GM23338 (cell line): ENCODE measurements around the gene SFRP5. TPM values are rescaled to one million over a fixed set of nuclear protein-coding genes. Genes with fewer than 3 reads are reported as not detected.

Experiments used
- ATAC-seq: fragments of 200-7000 bp; cut with Tn5 transposase; 3 replicates; pipeline ENCODE4 v1.9.1; 2020
- DNase-seq: peaks from one replicate; pipeline ENCODE4 v3.0.0-alpha.2; 2015; ENCODE audit warnings: low spot score
- H2AFZ ChIP-seq: fragments of 200-600 bp; sonication (generic); 2 replicates; pipeline ENCODE4 v1.8.0; 2016; ENCODE audit warnings: antibody characterized with exemption, mild to moderate bottlenecking, moderate library complexity
- H3F3A ChIP-seq: fragments of 200-600 bp; sonication (generic); replicated peaks from 2 replicates; pipeline ENCODE4 v1.8.0; 2017; ENCODE audit warnings: antibody characterized with exemption, mixed run types, low read depth
- H3K27ac ChIP-seq: fragments of 200-600 bp; sonication (generic); 2 replicates; pipeline ENCODE4 v1.6.1; 2016; ENCODE audit warnings: low read depth
- H3K27me3 ChIP-seq: fragments of 200-600 bp; sonication (generic); 2 replicates; pipeline ENCODE4 v1.8.0; 2016; ENCODE audit warnings: mild to moderate bottlenecking, mixed run types, moderate library complexity; ENCODE audit not compliant: insufficient read depth
- H3K36me3 ChIP-seq: fragments of 200-600 bp; sonication (generic); 2 replicates; pipeline ENCODE4 v1.8.0; 2016; ENCODE audit warnings: mild to moderate bottlenecking; ENCODE audit not compliant: insufficient read depth
- H3K4me1 ChIP-seq: fragments of 200-600 bp; sonication (generic); 2 replicates; pipeline ENCODE4 v1.8.0; 2016; ENCODE audit warnings: mild to moderate bottlenecking, moderate library complexity; ENCODE audit not compliant: insufficient read depth
- H3K4me2 ChIP-seq: fragments of 200-600 bp; sonication (generic); 2 replicates; pipeline ENCODE4 v1.7.1; 2017; ENCODE audit warnings: mixed run types
- H3K4me3 ChIP-seq: fragments of 200-600 bp; sonication (generic); 2 replicates; pipeline ENCODE4 v1.6.1; 2016; ENCODE audit warnings: mixed run types
- H3K79me2 ChIP-seq: fragments of 200-600 bp; sonication (generic); replicated peaks from 2 replicates; pipeline ENCODE4 v1.8.0; 2017; ENCODE audit warnings: mild to moderate bottlenecking; ENCODE audit not compliant: insufficient read depth
- H3K9me2 ChIP-seq: fragments of 200-600 bp; sonication (generic); 2 replicates; pipeline ENCODE4 v1.8.0; 2017; ENCODE audit not compliant: insufficient read depth
- H4K20me1 ChIP-seq: fragments of 200-600 bp; sonication (generic); replicated peaks from 2 replicates; pipeline ENCODE4 v1.8.0; 2017; ENCODE audit warnings: mild to moderate bottlenecking; ENCODE audit not compliant: insufficient read depth
- H3K27ac Mint-ChIP-seq: 2 replicates; pipeline ENCODE4 v1.8.0; 2020; ENCODE audit warnings: inconsistent platforms, mild to moderate bottlenecking, moderate library complexity, mixed read lengths
- H3K27me3 Mint-ChIP-seq: 3 replicates; pipeline ENCODE4 v1.8.0; 2022; ENCODE audit warnings: low read depth, mild to moderate bottlenecking, moderate library complexity, mixed read lengths, inconsistent platforms; ENCODE audit not compliant: insufficient read depth, poor library complexity
- H3K36me3 Mint-ChIP-seq: 3 replicates; pipeline ENCODE4 v1.8.0; 2021; ENCODE audit warnings: low read depth, mild to moderate bottlenecking, inconsistent platforms, moderate library complexity, mixed read lengths
- H3K4me1 Mint-ChIP-seq: 3 replicates; pipeline ENCODE4 v1.8.0; 2020; ENCODE audit warnings: mild to moderate bottlenecking, inconsistent platforms, mixed read lengths
- H3K4me3 Mint-ChIP-seq: 3 replicates; pipeline ENCODE4 v1.8.0; 2021; ENCODE audit warnings: moderate library complexity, mild to moderate bottlenecking, inconsistent platforms, mixed read lengths
- H3K9me3 Mint-ChIP-seq: 3 replicates; pipeline ENCODE4 v1.8.0; 2020; ENCODE audit warnings: moderate library complexity, mild to moderate bottlenecking, inconsistent platforms, mixed read lengths
- EZH2 ChIP-seq: fragments of 200-600 bp; sonication (generic); IDR thresholded peaks from one replicate; pipeline ENCODE4 v1.8.0; 2017; ENCODE audit warnings: antibody characterized with exemption, mild to moderate bottlenecking, low read depth; ENCODE audit not compliant: unreplicated experiment
- JUNB ChIP-seq: IDR thresholded peaks from one replicate; pipeline ENCODE4 v1.6.1; 2016; ENCODE audit warnings: antibody characterized with exemption; ENCODE audit not compliant: unreplicated experiment
- NANOG ChIP-seq: IDR thresholded peaks from 2 replicates; pipeline ENCODE4 v1.6.1; 2016; ENCODE audit warnings: antibody characterized with exemption, borderline replicate concordance
- STAT1 ChIP-seq: IDR thresholded peaks from one replicate; pipeline ENCODE4 v1.6.1; 2016; ENCODE audit warnings: antibody characterized with exemption; ENCODE audit not compliant: unreplicated experiment
- ZNF114 ChIP-seq: fragments of 250-450 bp; sonication (Bioruptor Pico); IDR thresholded peaks from 2 replicates; pipeline ENCODE4 v1.5.0; 2020; ENCODE audit warnings: mild to moderate bottlenecking, moderate library complexity
- polyA plus RNA-seq: library from polyadenylated mRNA; unstranded; fragments of >200 nt; fragmentation: Nextera tagmentation; extraction: Ambion mirVana; gene quantifications from 2 replicates; pipeline ENCODE4 v1.2.1, GENCODE V29; 2016
- total RNA-seq: library from RNA; depleted of rRNA; stranded (reverse); fragments of >200 nt; shearing (Covaris generic); gene quantifications from 2 replicates; pipeline ENCODE4 v1.2.3, GENCODE V29; 2014
- TF ChIP-seq, protein P1 (sequence below), 2 experiments: fragments of 200-600 bp in 1 of 2; sonication (generic) in 1 of 2; conservative IDR thresholded peaks; 2 replicates each; pipeline versions ENCODE4 v1.5.1 to v1.6.1; 2016 to 2017; ENCODE audit warnings: antibody characterized with exemption in 2 of 2, low read depth in 2 of 2, mild to moderate bottlenecking in 2 of 2, moderate library complexity in 1 of 2
- TF ChIP-seq, protein P2 (sequence below): IDR thresholded peaks from one replicate; pipeline ENCODE4 v1.6.1; 2018; ENCODE audit warnings: antibody characterized with exemption; ENCODE audit not compliant: unreplicated experiment
- TF ChIP-seq, protein P3 (sequence below): IDR thresholded peaks from 2 replicates; pipeline ENCODE4 v1.6.1; 2016; ENCODE audit warnings: antibody characterized with exemption

SFRP5 gene
- total and polyA plus RNA-seq, 2 experiments from 2014 or later, result 2.4 to 3.5 TPM

DNA sequence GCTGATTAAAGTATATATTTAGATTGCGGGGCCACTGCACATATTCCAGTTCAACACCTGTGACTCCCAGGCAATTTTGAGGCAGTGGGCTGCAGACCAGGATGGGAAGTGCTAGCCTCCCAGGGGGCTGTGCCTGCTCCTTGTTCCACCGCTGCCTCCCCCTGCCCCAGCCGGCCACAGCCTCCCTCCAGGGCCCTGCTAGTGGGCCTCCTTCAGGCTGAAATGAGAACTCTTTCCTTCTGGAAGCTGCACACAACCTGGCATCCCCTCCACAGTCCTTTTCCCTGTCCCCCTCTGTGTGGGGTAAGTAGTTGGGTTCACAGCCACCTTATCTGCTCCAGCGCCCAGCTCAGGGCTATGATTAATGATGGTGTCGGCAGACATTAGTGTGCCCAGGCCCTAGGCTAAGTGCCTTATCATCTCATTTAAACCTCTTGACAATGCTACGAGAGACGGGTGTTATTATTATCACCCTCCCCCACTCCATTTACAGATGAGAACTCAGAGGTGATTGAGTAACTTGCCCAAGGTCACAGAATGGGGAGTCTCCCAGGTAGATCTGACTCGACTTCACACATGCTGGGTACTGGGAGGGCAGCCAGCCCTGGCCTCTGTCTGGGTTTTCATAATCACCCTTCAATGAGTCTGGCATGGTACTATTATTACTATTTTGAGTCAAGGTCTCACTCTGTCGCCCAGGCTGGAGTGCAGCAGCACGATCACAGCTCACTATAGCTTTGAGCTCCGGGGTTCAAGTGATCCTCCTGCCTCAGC lies 10.8 kb upstream of the SFRP5 start:
- Histone ChIP-seq H4K20me1 (no peaks in the 10 kb centered on the region), H3K4me3 (no peak overlapping the region), H3K9me2 (no peaks in the 10 kb centered on the region), H3K27me3 (no peaks in the 10 kb centered on the region), H2AFZ (no peak overlapping the region), H3K79me2 (no peaks in the 10 kb centered on the region), H3K4me2 (no peak overlapping the region), H3K27ac (no peak overlapping the region), H3F3A (no peaks in the 10 kb centered on the region), H3K36me3 (no peaks in the 10 kb centered on the region), H3K4me1 (peaks cover 25% of the 10 kb centered on the region)
- ATAC-seq, result peak; percentile 12; the same call in 2 of the 3 replicates
- DNase-seq, result no peak
- Mint-ChIP-seq H3K4me1 (peaks cover 27% of the 10 kb centered on the region), H3K27ac (no peak overlapping the region), H3K4me3 (no peak overlapping the region), H3K27me3 (peaks cover 21% of the 10 kb centered on the region), H3K9me3 (no peaks in the 10 kb centered on the region; the same call in 2 of the 3 replicates), H3K36me3 (no peaks in the 10 kb centered on the region)
- TF ChIP-seq, protein P1, sequence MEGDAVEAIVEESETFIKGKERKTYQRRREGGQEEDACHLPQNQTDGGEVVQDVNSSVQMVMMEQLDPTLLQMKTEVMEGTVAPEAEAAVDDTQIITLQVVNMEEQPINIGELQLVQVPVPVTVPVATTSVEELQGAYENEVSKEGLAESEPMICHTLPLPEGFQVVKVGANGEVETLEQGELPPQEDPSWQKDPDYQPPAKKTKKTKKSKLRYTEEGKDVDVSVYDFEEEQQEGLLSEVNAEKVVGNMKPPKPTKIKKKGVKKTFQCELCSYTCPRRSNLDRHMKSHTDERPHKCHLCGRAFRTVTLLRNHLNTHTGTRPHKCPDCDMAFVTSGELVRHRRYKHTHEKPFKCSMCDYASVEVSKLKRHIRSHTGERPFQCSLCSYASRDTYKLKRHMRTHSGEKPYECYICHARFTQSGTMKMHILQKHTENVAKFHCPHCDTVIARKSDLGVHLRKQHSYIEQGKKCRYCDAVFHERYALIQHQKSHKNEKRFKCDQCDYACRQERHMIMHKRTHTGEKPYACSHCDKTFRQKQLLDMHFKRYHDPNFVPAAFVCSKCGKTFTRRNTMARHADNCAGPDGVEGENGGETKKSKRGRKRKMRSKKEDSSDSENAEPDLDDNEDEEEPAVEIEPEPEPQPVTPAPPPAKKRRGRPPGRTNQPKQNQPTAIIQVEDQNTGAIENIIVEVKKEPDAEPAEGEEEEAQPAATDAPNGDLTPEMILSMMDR (conservative IDR thresholded peaks at IDR 0.05; ENCODE audit: low read depth in 2 of 2), result peak in 1 of 2 experiments; percentile 9; a peak in 1 of 4 replicates
- TF ChIP-seq STAT1, result no peak

DNA sequence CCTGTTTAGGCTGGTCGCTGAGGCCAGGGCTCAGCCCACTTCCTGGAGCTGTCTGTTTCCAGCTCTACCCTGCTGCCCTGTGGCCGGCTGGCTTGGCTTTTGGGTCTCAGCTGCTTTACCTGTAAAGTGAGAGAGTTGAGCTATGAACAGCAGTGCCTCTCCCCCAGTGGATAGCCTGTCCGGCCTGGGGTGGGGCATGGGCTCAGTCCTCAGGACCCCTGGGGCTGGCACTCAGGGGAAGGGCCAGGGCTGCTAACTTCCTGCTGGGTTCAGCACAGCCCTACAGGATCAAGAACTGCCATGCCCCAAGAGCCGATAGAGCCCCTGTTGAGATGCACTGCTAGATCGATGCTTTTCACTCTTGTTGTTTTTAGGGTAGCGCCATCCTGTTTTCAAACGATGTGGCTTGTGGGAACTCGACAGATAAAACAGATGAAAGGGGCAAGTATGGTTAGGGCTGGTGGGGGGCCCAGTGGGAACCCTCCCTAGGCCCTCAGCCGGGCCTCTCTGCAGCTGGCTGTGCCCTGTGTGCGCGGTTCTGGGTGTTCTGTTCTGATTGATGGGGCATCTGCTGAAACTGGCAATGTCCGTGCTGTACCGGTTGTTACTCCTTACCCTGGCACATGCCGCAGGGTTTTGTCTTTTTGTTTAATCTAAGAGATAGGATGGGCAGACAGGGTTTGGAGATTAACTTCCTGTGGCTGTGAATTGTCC lies 10.0 kb upstream of the SFRP5 start:
- no peaks in the 10 kb centered on the region for H3K79me2 ChIP-seq
- no peaks in the 10 kb centered on the region for H3F3A ChIP-seq
- no peak overlapping the region for H3K4me2 ChIP-seq
- Mint-ChIP-seq H3K4me1 (peaks cover 27% of the 10 kb centered on the region), H3K4me3 (no peak overlapping the region), H3K27me3 (peaks cover 17% of the 10 kb centered on the region), H3K36me3 (no peaks in the 10 kb centered on the region), H3K27ac (no peak overlapping the region), H3K9me3 (no peaks in the 10 kb centered on the region; the same call in 2 of the 3 replicates)
- H3K4me3 ChIP-seq, result no peak overlapping the region
- H3K9me2 ChIP-seq, result no peaks in the 10 kb centered on the region
- no peak overlapping the region for H3K27ac ChIP-seq
- no peaks in the 10 kb centered on the region for H3K27me3 ChIP-seq
- DNase-seq, result no peak
- peaks cover 25% of the 10 kb centered on the region for H3K4me1 ChIP-seq
- ATAC-seq, result peak; percentile 42
- H4K20me1 ChIP-seq, result no peaks in the 10 kb centered on the region
- H2AFZ ChIP-seq, result no peak overlapping the region
- no peaks in the 10 kb centered on the region for H3K36me3 ChIP-seq
- TF ChIP-seq, protein P1 (conservative IDR thresholded peaks at IDR 0.05; ENCODE audit: low read depth in 2 of 2), result no peak
- TF ChIP-seq NANOG (no peak), STAT1 (no peak), JUNB (no peak), EZH2 (no peak), ZNF114 (CRISPR knock-in tag) (no peak)
- TF ChIP-seq, protein P2, sequence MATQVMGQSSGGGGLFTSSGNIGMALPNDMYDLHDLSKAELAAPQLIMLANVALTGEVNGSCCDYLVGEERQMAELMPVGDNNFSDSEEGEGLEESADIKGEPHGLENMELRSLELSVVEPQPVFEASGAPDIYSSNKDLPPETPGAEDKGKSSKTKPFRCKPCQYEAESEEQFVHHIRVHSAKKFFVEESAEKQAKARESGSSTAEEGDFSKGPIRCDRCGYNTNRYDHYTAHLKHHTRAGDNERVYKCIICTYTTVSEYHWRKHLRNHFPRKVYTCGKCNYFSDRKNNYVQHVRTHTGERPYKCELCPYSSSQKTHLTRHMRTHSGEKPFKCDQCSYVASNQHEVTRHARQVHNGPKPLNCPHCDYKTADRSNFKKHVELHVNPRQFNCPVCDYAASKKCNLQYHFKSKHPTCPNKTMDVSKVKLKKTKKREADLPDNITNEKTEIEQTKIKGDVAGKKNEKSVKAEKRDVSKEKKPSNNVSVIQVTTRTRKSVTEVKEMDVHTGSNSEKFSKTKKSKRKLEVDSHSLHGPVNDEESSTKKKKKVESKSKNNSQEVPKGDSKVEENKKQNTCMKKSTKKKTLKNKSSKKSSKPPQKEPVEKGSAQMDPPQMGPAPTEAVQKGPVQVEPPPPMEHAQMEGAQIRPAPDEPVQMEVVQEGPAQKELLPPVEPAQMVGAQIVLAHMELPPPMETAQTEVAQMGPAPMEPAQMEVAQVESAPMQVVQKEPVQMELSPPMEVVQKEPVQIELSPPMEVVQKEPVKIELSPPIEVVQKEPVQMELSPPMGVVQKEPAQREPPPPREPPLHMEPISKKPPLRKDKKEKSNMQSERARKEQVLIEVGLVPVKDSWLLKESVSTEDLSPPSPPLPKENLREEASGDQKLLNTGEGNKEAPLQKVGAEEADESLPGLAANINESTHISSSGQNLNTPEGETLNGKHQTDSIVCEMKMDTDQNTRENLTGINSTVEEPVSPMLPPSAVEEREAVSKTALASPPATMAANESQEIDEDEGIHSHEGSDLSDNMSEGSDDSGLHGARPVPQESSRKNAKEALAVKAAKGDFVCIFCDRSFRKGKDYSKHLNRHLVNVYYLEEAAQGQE, result no peak
- TF ChIP-seq, protein P3, sequence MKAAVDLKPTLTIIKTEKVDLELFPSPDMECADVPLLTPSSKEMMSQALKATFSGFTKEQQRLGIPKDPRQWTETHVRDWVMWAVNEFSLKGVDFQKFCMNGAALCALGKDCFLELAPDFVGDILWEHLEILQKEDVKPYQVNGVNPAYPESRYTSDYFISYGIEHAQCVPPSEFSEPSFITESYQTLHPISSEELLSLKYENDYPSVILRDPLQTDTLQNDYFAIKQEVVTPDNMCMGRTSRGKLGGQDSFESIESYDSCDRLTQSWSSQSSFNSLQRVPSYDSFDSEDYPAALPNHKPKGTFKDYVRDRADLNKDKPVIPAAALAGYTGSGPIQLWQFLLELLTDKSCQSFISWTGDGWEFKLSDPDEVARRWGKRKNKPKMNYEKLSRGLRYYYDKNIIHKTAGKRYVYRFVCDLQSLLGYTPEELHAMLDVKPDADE, result no peak
